Activated naive CD8-positive, alpha-beta T cell treated with anti-CD3 and anti-CD28 coated beads for 36 hours (primary cell): ENCODE results near the gene TIMM9. TPM values are rescaled to one million over a fixed set of nuclear protein-coding genes. Genes with fewer than 3 reads are reported as not detected.
"Not testable (repeated sequence)": the region's sequence is repeated elsewhere in the genome, so short reads cannot be mapped to it uniquely, and the experiment has no call there.

Experiments
- DNase-seq: peaks from one replicate; pipeline ENCODE4 v3.0.0; 2021
- H3K27ac Mint-ChIP-seq: one replicate; pipeline ENCODE4 v1.8.0; 2022; ENCODE audit warnings: mild to moderate bottlenecking, moderate library complexity, mixed read lengths
- H3K27me3 Mint-ChIP-seq: one replicate; pipeline ENCODE4 v1.8.0; 2022; ENCODE audit warnings: mild to moderate bottlenecking, mixed read lengths
- H3K36me3 Mint-ChIP-seq: one replicate; pipeline ENCODE4 v1.8.0; 2021; ENCODE audit warnings: mild to moderate bottlenecking, mixed read lengths
- H3K4me1 Mint-ChIP-seq: one replicate; pipeline ENCODE4 v1.8.0; 2021; ENCODE audit warnings: mixed read lengths
- H3K4me3 Mint-ChIP-seq: one replicate; pipeline ENCODE4 v1.8.0; 2022; ENCODE audit warnings: mild to moderate bottlenecking, moderate library complexity, mixed read lengths
- H3K9me3 Mint-ChIP-seq: one replicate; pipeline ENCODE4 v1.8.0; 2022; ENCODE audit warnings: mixed read lengths
- total RNA-seq, 2 experiments: library from RNA; stranded (reverse); gene quantifications; one replicate each; pipeline ENCODE4 v1.2.3, GENCODE V29; 2021

TIMM9 gene
- total RNA-seq, 2 experiments from 2014 or later, result 82.0 to 91.6 TPM

GRCh38 chr14:58416934-58417333 is 10.4 kb downstream of the TIMM9 start:
- not testable (repeated sequence) for H3K27ac Mint-ChIP-seq, H3K27me3 Mint-ChIP-seq, H3K4me3 Mint-ChIP-seq, H3K9me3 Mint-ChIP-seq, DNase-seq
- peaks cover 34% of the 10 kb centered on the region for H3K36me3 Mint-ChIP-seq
- peaks cover 18% of the 10 kb centered on the region for H3K4me1 Mint-ChIP-seq

GRCh38 chr14:58415636-58416547 is 11.4 kb downstream of the TIMM9 start:
- no peak overlapping the region for H3K27ac Mint-ChIP-seq
- H3K36me3 Mint-ChIP-seq, result peaks cover 37% of the 10 kb centered on the region
- no peaks in the 10 kb centered on the region for H3K27me3 Mint-ChIP-seq
- DNase-seq, result no peak
- peaks cover 14% of the 10 kb centered on the region for H3K4me1 Mint-ChIP-seq
- H3K9me3 Mint-ChIP-seq, result peaks cover 2% of the 10 kb centered on the region
- H3K4me3 Mint-ChIP-seq, result no peak overlapping the region

DNA sequence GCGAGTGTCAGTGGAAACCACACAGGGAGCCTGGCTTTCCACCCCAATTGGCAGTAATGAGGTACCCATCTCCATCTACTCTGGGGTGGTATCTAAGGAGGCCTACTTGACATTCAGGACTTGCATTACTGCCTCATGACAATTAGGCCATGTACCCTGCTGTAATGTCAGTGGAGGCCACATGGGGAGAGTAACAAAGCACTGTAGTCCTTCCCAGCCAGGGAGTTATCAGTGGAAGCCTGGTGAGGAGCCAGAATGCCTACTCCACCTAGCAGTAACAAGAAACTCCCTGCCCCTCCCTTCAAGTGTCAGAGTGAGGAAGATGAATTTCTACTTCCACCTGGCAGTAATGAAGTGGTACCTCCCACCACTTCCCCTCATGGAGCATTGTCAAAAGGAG is 12.5 kb downstream of the TIMM9 start:
- Mint-ChIP-seq H3K27me3 (no peaks in the 10 kb centered on the region), H3K4me3 (no peak overlapping the region), H3K9me3 (peaks cover 2% of the 10 kb centered on the region), H3K4me1 (peaks cover 14% of the 10 kb centered on the region), H3K36me3 (peaks cover 37% of the 10 kb centered on the region), H3K27ac (no peak overlapping the region)
- DNase-seq, result no peak

DNA sequence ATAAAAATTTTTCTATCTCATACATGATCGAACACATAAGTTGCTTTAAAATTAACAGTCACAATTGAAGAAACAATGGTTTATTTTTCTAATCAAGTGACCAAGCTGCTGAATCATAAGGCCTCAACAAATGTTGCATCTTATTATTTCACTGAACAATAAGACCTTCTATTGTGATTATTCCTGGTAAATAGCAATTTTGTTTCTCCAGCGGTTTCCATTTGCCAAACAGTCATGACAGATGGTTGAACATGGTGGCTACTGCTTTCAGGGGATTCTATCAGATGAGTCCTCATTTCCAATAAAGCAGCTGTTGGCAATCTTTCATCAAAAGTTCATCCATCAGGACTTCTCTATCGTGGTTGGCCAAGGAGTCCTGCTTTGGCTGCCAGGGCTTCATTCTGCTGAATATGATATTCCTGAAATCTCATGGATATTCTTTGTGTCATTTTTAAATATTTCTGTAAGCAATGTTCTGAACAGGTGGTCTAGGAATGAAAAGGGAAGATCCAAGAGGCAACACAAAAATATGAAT is 18.6 kb downstream of the TIMM9 start:
- Mint-ChIP-seq H3K4me1 (no peaks in the 10 kb centered on the region), H3K27me3 (no peaks in the 10 kb centered on the region), H3K4me3 (no peak overlapping the region), H3K27ac (no peak overlapping the region), H3K9me3 (no peaks in the 10 kb centered on the region), H3K36me3 (peaks cover 14% of the 10 kb centered on the region)
- no peak for DNase-seq

GRCh38 chr14:58401587-58401986 is 25.7 kb downstream of the TIMM9 start:
- no peak for DNase-seq

GRCh38 chr14:58398895-58399294 is 28.4 kb downstream of the TIMM9 start:
- peaks cover 7% of the 10 kb centered on the region for H3K4me1 Mint-ChIP-seq
- no peaks in the 10 kb centered on the region for H3K9me3 Mint-ChIP-seq
- peaks cover 6% of the 10 kb centered on the region for H3K36me3 Mint-ChIP-seq
- DNase-seq, result no peak
- no peak overlapping the region for H3K4me3 Mint-ChIP-seq
- H3K27me3 Mint-ChIP-seq, result no peaks in the 10 kb centered on the region
- H3K27ac Mint-ChIP-seq, result no peak overlapping the region

More at GRCh38 chr14:58401587-58401986, 25.7 kb downstream of the TIMM9 start:
- Mint-ChIP-seq H3K36me3 (peaks cover 6% of the 10 kb centered on the region), H3K27me3 (no peaks in the 10 kb centered on the region), H3K27ac (no peak overlapping the region), H3K4me1 (no peaks in the 10 kb centered on the region), H3K9me3 (no peaks in the 10 kb centered on the region), H3K4me3 (no peak overlapping the region)

- peaks cover 6% of the 10 kb centered on the region for H3K36me3 Mint-ChIP-seq
- peaks cover 7% of the 10 kb centered on the region for H3K4me1 Mint-ChIP-seq
- H3K9me3 Mint-ChIP-seq, result no peaks in the 10 kb centered on the region
- no peak overlapping the region for H3K27ac Mint-ChIP-seq
- DNase-seq, result no peak
- no peaks in the 10 kb centered on the region for H3K27me3 Mint-ChIP-seq
- H3K4me3 Mint-ChIP-seq, result no peak overlapping the region
Observed at GRCh38 chr14:58398495-58398894, 28.8 kb downstream of the TIMM9 start.

GRCh38 chr14:58397156-58397555 is 30.2 kb downstream of the TIMM9 start:
- H3K4me1 Mint-ChIP-seq, result peaks cover 7% of the 10 kb centered on the region
- no peak for DNase-seq
- H3K36me3 Mint-ChIP-seq, result peaks cover 6% of the 10 kb centered on the region
- no peaks in the 10 kb centered on the region for H3K27me3 Mint-ChIP-seq
- no peaks in the 10 kb centered on the region for H3K9me3 Mint-ChIP-seq
- H3K27ac Mint-ChIP-seq, result no peak overlapping the region
- H3K4me3 Mint-ChIP-seq, result no peak overlapping the region

- Mint-ChIP-seq H3K27ac (peak within 1 kb of the TSS; percentile 69), H3K4me1 (peaks cover 7% of the 10 kb centered on the region), H3K36me3 (peaks cover 3% of the 10 kb centered on the region), H3K9me3 (no peaks in the 10 kb centered on the region), H3K27me3 (no peaks in the 10 kb centered on the region), H3K4me3 (peak within 1 kb of the TSS; percentile 70)
- peak; percentile 83 for DNase-seq
Observed at GRCh38 chr14:58395812-58396788, 31.2 kb downstream of the TIMM9 start, which contains the start of gene TOMM20L. TOMM20L (plus strand) TSS chr14:58395930; CDS start chr14:58395958, 28 bp downstream.

- Mint-ChIP-seq H3K27me3 (no peaks in the 10 kb centered on the region), H3K27ac (peak overlapping the region; percentile 31)
- DNase-seq, result no peak
Observed at GRCh38 chr14:58395562-58395811, 31.8 kb downstream of the TIMM9 start.

GRCh38 chr14:58390830-58391229 is 36.5 kb downstream of the TIMM9 start:
- Mint-ChIP-seq H3K36me3 (peaks cover 4% of the 10 kb centered on the region), H3K27ac (no peak overlapping the region), H3K9me3 (no peaks in the 10 kb centered on the region), H3K27me3 (no peaks in the 10 kb centered on the region), H3K4me3 (no peak overlapping the region), H3K4me1 (peaks cover 4% of the 10 kb centered on the region)
- DNase-seq, result no peak

More at GRCh38 chr14:58395562-58395811, 31.8 kb downstream of the TIMM9 start:
- Mint-ChIP-seq H3K4me3 (peak overlapping the region; percentile 65), H3K4me1 (peaks cover 7% of the 10 kb centered on the region), H3K36me3 (peaks cover 3% of the 10 kb centered on the region), H3K9me3 (no peaks in the 10 kb centered on the region)

GRCh38 chr14:58376791-58377190 is 50.5 kb downstream of the TIMM9 start:
- Mint-ChIP-seq H3K9me3 (no peaks in the 10 kb centered on the region), H3K4me1 (no peaks in the 10 kb centered on the region), H3K27me3 (no peaks in the 10 kb centered on the region), H3K36me3 (peaks cover 13% of the 10 kb centered on the region), H3K27ac (no peak overlapping the region), H3K4me3 (no peak overlapping the region)
- DNase-seq, result no peak

- H3K27ac Mint-ChIP-seq, result no peak overlapping the region
- DNase-seq, result no peak
- peaks cover 8% of the 10 kb centered on the region for H3K4me1 Mint-ChIP-seq
- H3K36me3 Mint-ChIP-seq, result peaks cover 20% of the 10 kb centered on the region
- no peaks in the 10 kb centered on the region for H3K27me3 Mint-ChIP-seq
- H3K9me3 Mint-ChIP-seq, result no peaks in the 10 kb centered on the region
- H3K4me3 Mint-ChIP-seq, result no peak overlapping the region
Observed at GRCh38 chr14:58368956-58369355, 58.4 kb downstream of the TIMM9 start.

DNA sequence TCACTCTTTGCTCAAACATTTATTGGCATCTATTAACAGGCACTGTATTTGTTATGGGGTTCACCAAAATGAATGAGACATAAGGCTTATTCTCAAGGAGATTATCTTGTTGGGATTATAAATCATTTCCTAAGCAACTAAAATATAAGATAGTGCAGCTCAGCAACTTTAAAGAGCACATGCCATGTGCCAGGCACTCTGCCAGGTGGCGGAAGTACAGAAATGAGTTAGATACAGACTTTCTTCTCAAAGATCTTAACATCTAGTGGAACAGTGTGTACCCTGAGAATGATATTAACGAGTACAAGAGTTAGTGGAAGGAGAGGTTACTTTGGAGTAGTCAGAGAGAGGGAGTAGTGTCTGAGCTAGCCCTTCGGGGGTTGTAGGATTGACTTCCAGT is 60.0 kb downstream of the TIMM9 start:
- no peak for DNase-seq
- peaks cover 8% of the 10 kb centered on the region for H3K4me1 Mint-ChIP-seq
- no peaks in the 10 kb centered on the region for H3K9me3 Mint-ChIP-seq
- H3K27me3 Mint-ChIP-seq, result no peaks in the 10 kb centered on the region
- peak overlapping the region; percentile 43 for H3K27ac Mint-ChIP-seq
- no peak overlapping the region for H3K4me3 Mint-ChIP-seq
- H3K36me3 Mint-ChIP-seq, result peaks cover 20% of the 10 kb centered on the region

- Mint-ChIP-seq H3K27ac (no peak overlapping the region), H3K9me3 (no peaks in the 10 kb centered on the region), H3K4me1 (peaks cover 8% of the 10 kb centered on the region), H3K4me3 (no peak overlapping the region), H3K36me3 (peaks cover 24% of the 10 kb centered on the region), H3K27me3 (no peaks in the 10 kb centered on the region)
- no peak for DNase-seq
Observed at GRCh38 chr14:58364316-58364715, 63.0 kb downstream of the TIMM9 start.
